Mesendoderm (in vitro differentiated cells): ENCODE measurements around the gene TMIGD3. TPM values are rescaled to one million over a fixed set of nuclear protein-coding genes. Genes with fewer than 3 reads are reported as not detected.
"Not testable (repeated sequence)": the region's sequence is repeated elsewhere in the genome, so short reads cannot be mapped to it uniquely, and the experiment has no call there.

Source experiments
- DNase-seq: peaks from one replicate; pipeline ENCODE4 v3.0.0; 2013
- H2AK5ac ChIP-seq: 2 replicates; pipeline ENCODE4 v1.6.1; 2013; ENCODE audit warnings: low read length, inconsistent platforms
- H2BK120ac ChIP-seq: 2 replicates; pipeline ENCODE4 v1.6.1; 2013; ENCODE audit warnings: low read depth, mild to moderate bottlenecking, low read length, moderate library complexity, mixed read lengths
- H2BK15ac ChIP-seq: replicated peaks from 2 replicates; pipeline ENCODE4 v1.6.1; 2013; ENCODE audit warnings: low read depth, mild to moderate bottlenecking, moderate library complexity
- H2BK5ac ChIP-seq: 2 replicates; pipeline ENCODE4 v1.6.1; 2013; ENCODE audit warnings: low read length, inconsistent platforms
- H3K18ac ChIP-seq: 2 replicates; pipeline ENCODE4 v1.6.1; 2013; ENCODE audit warnings: mild to moderate bottlenecking, low read length, mixed read lengths
- H3K23ac ChIP-seq: one replicate; pipeline ENCODE4 v1.6.1; 2013; ENCODE audit warnings: low read length
- H3K27ac ChIP-seq: 2 replicates; pipeline ENCODE4 v1.5.1; 2013; ENCODE audit warnings: low read depth, mild to moderate bottlenecking, inconsistent platforms, low read length, moderate library complexity
- H3K27me3 ChIP-seq: 2 replicates; pipeline ENCODE4 v1.6.1; 2013; ENCODE audit warnings: low read length, control low read depth, mild to moderate bottlenecking, inconsistent platforms; ENCODE audit not compliant: insufficient read depth, poor library complexity
- H3K36me3 ChIP-seq: 2 replicates; pipeline ENCODE4 v1.6.1; 2013; ENCODE audit warnings: low read length, inconsistent platforms; ENCODE audit not compliant: control insufficient read depth, insufficient read depth
- H3K4ac ChIP-seq: one replicate; pipeline ENCODE4 v1.6.1; 2013; ENCODE audit warnings: low read depth, mild to moderate bottlenecking, low read length, moderate library complexity
- H3K4me1 ChIP-seq: 2 replicates; pipeline ENCODE4 v1.6.1; 2013; ENCODE audit warnings: low read depth, low read length, inconsistent platforms; ENCODE audit not compliant: control insufficient read depth
- H3K4me2 ChIP-seq: 2 replicates; pipeline ENCODE4 v1.6.1; 2013; ENCODE audit warnings: low read length
- H3K4me3 ChIP-seq: 2 replicates; pipeline ENCODE4 v1.5.1; 2013; ENCODE audit warnings: mild to moderate bottlenecking, low read length
- H3K56ac ChIP-seq: one replicate; pipeline ENCODE4 v1.6.1; 2013; ENCODE audit warnings: low read length
- H3K79me1 ChIP-seq: 2 replicates; pipeline ENCODE4 v1.6.1; 2013; ENCODE audit warnings: low read length, inconsistent platforms
- H3K79me2 ChIP-seq: 2 replicates; pipeline ENCODE4 v1.6.1; 2013; ENCODE audit warnings: mild to moderate bottlenecking, low read length; ENCODE audit not compliant: control insufficient read depth, insufficient read depth
- H3K9ac ChIP-seq: 2 replicates; pipeline ENCODE4 v1.6.1; 2013; ENCODE audit warnings: low read length, inconsistent platforms
- H4K5ac ChIP-seq: one replicate; pipeline ENCODE4 v1.6.1; 2013; ENCODE audit warnings: low read length
- H4K8ac ChIP-seq: one replicate; pipeline ENCODE4 v1.6.1; 2013; ENCODE audit warnings: low read depth, mild to moderate bottlenecking, control low read depth, low read length, moderate library complexity
- WGBS: extraction: QIAGEN DNeasy Blood & Tissue Kit; methylation state at CpG from one replicate; pipeline ENCODE4 v1.1.7; 2013; ENCODE audit warnings: low lambda C conversion rate, missing lambda C conversion rate; ENCODE audit not compliant: insufficient coverage; ENCODE audit errors: extremely low coverage; 5-methylcytosine and 5-hydroxymethylcytosine counted together
- polyA plus RNA-seq, 2 experiments: library from polyadenylated mRNA; stranded (reverse); fragments of 200-250 nt; gene quantifications; one replicate each; pipeline ENCODE4 v1.2.3, GENCODE V29; 2013

The TMIGD3 gene
- 0.06 TPM for polyA plus RNA-seq (2013, experiment 1 of 2)
- polyA plus RNA-seq (2013, experiment 2 of 2), result not detected

- H3K79me2 ChIP-seq, result no peaks in the 10 kb centered on the region
- H3K4ac ChIP-seq, result no peak within 1 kb of the TSS
- peaks cover 2% of the 10 kb centered on the region for H3K4me1 ChIP-seq
- H3K4me2 ChIP-seq, result no peak within 1 kb of the TSS
- no peak within 1 kb of the TSS for H4K5ac ChIP-seq
- DNase-seq, result no peak
- H2BK15ac ChIP-seq, result no peak within 1 kb of the TSS
- H2BK120ac ChIP-seq, result no peak within 1 kb of the TSS
- no peaks in the 10 kb centered on the region for H3K79me1 ChIP-seq
- H3K4me3 ChIP-seq, result no peak within 1 kb of the TSS
- H3K23ac ChIP-seq, result no peak within 1 kb of the TSS
- no peaks in the 10 kb centered on the region for H3K27me3 ChIP-seq
- no peak within 1 kb of the TSS for H3K27ac ChIP-seq
- no peaks in the 10 kb centered on the region for H3K36me3 ChIP-seq
- no peak within 1 kb of the TSS for H3K18ac ChIP-seq
- no peak within 1 kb of the TSS for H3K9ac ChIP-seq
- H3K56ac ChIP-seq, result no peak within 1 kb of the TSS
- no peak within 1 kb of the TSS for H4K8ac ChIP-seq
- no peak within 1 kb of the TSS for H2BK5ac ChIP-seq
- WGBS, result no CpG with 5 or more reads among the region's 4 CpGs
- no peak within 1 kb of the TSS for H2AK5ac ChIP-seq
Observed at GRCh38 chr1:111503585-111504060, at the start of gene TMIGD3, which contains the start of gene ADORA3. TMIGD3 (minus strand) TSS chr1:111503633; CDS start chr1:111503354, 279 bp downstream. ADORA3 (minus strand) TSS chr1:111503633; CDS start chr1:111503354, 279 bp downstream.

- Histone ChIP-seq H2BK120ac (no peak overlapping the region), H3K36me3 (no peaks in the 10 kb centered on the region), H3K18ac (no peak overlapping the region), H4K8ac (no peak overlapping the region), H3K79me1 (no peaks in the 10 kb centered on the region), H3K79me2 (no peaks in the 10 kb centered on the region), H4K5ac (no peak overlapping the region), H3K9ac (no peak overlapping the region), H3K4me1 (no peaks in the 10 kb centered on the region), H3K27ac (no peak overlapping the region), H2AK5ac (no peak overlapping the region), H3K27me3 (no peaks in the 10 kb centered on the region), H3K23ac (no peak overlapping the region), H3K4me3 (no peak overlapping the region), H2BK5ac (no peak overlapping the region), H3K4ac (no peak overlapping the region), H3K4me2 (no peak overlapping the region), H2BK15ac (no peak overlapping the region), H3K56ac (no peak overlapping the region)
- no CpG with 5 or more reads among the region's 3 CpGs for WGBS
- peak; percentile 15 for DNase-seq
Observed at GRCh38 chr1:111553196-111553595, 49.8 kb upstream of the TMIGD3 start.

GRCh38 chr1:111552587-111552986, 49.2 kb upstream of the TMIGD3 start:
- Histone ChIP-seq H3K4me2 (no peak overlapping the region), H3K79me1 (no peaks in the 10 kb centered on the region), H3K27me3 (no peaks in the 10 kb centered on the region), H3K36me3 (no peaks in the 10 kb centered on the region), H4K8ac (no peak overlapping the region), H3K79me2 (no peaks in the 10 kb centered on the region), H3K56ac (no peak overlapping the region), H3K23ac (no peak overlapping the region), H2BK120ac (no peak overlapping the region), H3K4ac (no peak overlapping the region), H2AK5ac (no peak overlapping the region), H3K9ac (no peak overlapping the region), H4K5ac (no peak overlapping the region), H2BK15ac (no peak overlapping the region), H2BK5ac (no peak overlapping the region), H3K18ac (no peak overlapping the region), H3K27ac (no peak overlapping the region), H3K4me1 (no peaks in the 10 kb centered on the region), H3K4me3 (no peak overlapping the region)
- DNase-seq, result no peak

GRCh38 chr1:111551623-111552411, 48.4 kb upstream of the TMIGD3 start:
- no peak overlapping the region for H4K5ac ChIP-seq

GRCh38 chr1:111547786-111548185, 44.4 kb upstream of the TMIGD3 start:
- H3K79me2 ChIP-seq, H3K4me2 ChIP-seq, H3K27ac ChIP-seq, H3K18ac ChIP-seq, H2BK120ac ChIP-seq, H3K56ac ChIP-seq, H2BK15ac ChIP-seq, H3K27me3 ChIP-seq, H3K4ac ChIP-seq, H4K5ac ChIP-seq, H3K23ac ChIP-seq, H3K79me1 ChIP-seq, H3K4me1 ChIP-seq, H2AK5ac ChIP-seq, H3K9ac ChIP-seq, DNase-seq, H4K8ac ChIP-seq, H3K4me3 ChIP-seq, H3K36me3 ChIP-seq, H2BK5ac ChIP-seq: not testable (repeated sequence)
- no CpG with 5 or more reads among the region's 1 CpG for WGBS

More at GRCh38 chr1:111551623-111552411, 48.4 kb upstream of the TMIGD3 start:
- peak; percentile 7 for DNase-seq
- Histone ChIP-seq H3K79me1 (no peaks in the 10 kb centered on the region), H2BK15ac (no peak overlapping the region), H3K4me3 (no peak overlapping the region), H3K79me2 (no peaks in the 10 kb centered on the region), H3K27ac (no peak overlapping the region), H3K56ac (no peak overlapping the region), H3K4ac (no peak overlapping the region), H3K36me3 (no peaks in the 10 kb centered on the region), H3K4me2 (no peak overlapping the region), H3K9ac (no peak overlapping the region), H3K23ac (no peak overlapping the region), H3K27me3 (no peaks in the 10 kb centered on the region), H4K8ac (no peak overlapping the region), H3K4me1 (no peaks in the 10 kb centered on the region), H2BK120ac (no peak overlapping the region), H3K18ac (no peak overlapping the region), H2BK5ac (no peak overlapping the region), H2AK5ac (no peak overlapping the region)
- WGBS, result no CpG with 5 or more reads among the region's 8 CpGs
